ENCODE data around the gene OR2A14.

Gene OR2A14

GRCh38 chr7:144122876-144123275 lies at the start of gene OR2A14:
Gene OR2A14, plus strand, starts transcription at chr7:144123176. Its CDS starts 5,937 bp downstream, at chr7:144129113.
- Histone ChIP-seq H3K4me1 (ENCODE audit: insufficient read depth, low read length) (no peaks in the 10 kb centered on the region), H3K9me3 (ENCODE audit: low read length) (no peaks in the 10 kb centered on the region), H2AFZ (ENCODE audit: low read depth, low read length) (no peak within 1 kb of the TSS), H3K4me3 (ENCODE audit: low read length) (no peak within 1 kb of the TSS), H3K36me3 (ENCODE audit: insufficient read depth, low read length) (no peaks in the 10 kb centered on the region), H3K27me3 (ENCODE audit: insufficient read depth, low read length) (no peaks in the 10 kb centered on the region)

GRCh38 chr7:144074374-144074773 lies 48.6 kb upstream of the OR2A14 start:
- no peak overlapping the region for H3K4me3 ChIP-seq (ENCODE audit: low read length)
- no peaks in the 10 kb centered on the region for H3K9me3 ChIP-seq (ENCODE audit: low read length)
- no peaks in the 10 kb centered on the region for H3K27me3 ChIP-seq (ENCODE audit: insufficient read depth, low read length)
- H2AFZ ChIP-seq (ENCODE audit: low read depth, low read length), result no peak overlapping the region
- no peaks in the 10 kb centered on the region for H3K36me3 ChIP-seq (ENCODE audit: insufficient read depth, low read length)
- H3K4me1 ChIP-seq (ENCODE audit: insufficient read depth, low read length), result no peaks in the 10 kb centered on the region

GRCh38 chr7:144085978-144086377 lies 37.0 kb upstream of the OR2A14 start, which contains the start of gene OR2A12:
Gene OR2A12, plus strand, starts transcription at chr7:144086278. Its CDS starts 8,830 bp downstream, at chr7:144095108.
- H3K4me1 ChIP-seq (ENCODE audit: insufficient read depth, low read length), result no peaks in the 10 kb centered on the region
- no peak within 1 kb of the TSS for H3K4me3 ChIP-seq (ENCODE audit: low read length)
- H3K27me3 ChIP-seq (ENCODE audit: insufficient read depth, low read length), result no peaks in the 10 kb centered on the region
- H2AFZ ChIP-seq (ENCODE audit: low read depth, low read length), result no peak within 1 kb of the TSS
- no peaks in the 10 kb centered on the region for H3K36me3 ChIP-seq (ENCODE audit: insufficient read depth, low read length)
- no peaks in the 10 kb centered on the region for H3K9me3 ChIP-seq (ENCODE audit: low read length)

- Histone ChIP-seq H3K27me3 (ENCODE audit: insufficient read depth, low read length) (no peaks in the 10 kb centered on the region), H2AFZ (ENCODE audit: low read depth, low read length) (no peak overlapping the region), H3K4me1 (ENCODE audit: insufficient read depth, low read length) (no peaks in the 10 kb centered on the region), H3K9me3 (ENCODE audit: low read length) (no peaks in the 10 kb centered on the region), H3K4me3 (ENCODE audit: low read length) (no peak overlapping the region), H3K36me3 (ENCODE audit: insufficient read depth, low read length) (no peaks in the 10 kb centered on the region)
Observed at GRCh38 chr7:144086730-144087129, 36.2 kb upstream of the OR2A14 start.

GRCh38 chr7:144087230-144087629 lies 35.7 kb upstream of the OR2A14 start:
- no peaks in the 10 kb centered on the region for H3K9me3 ChIP-seq (ENCODE audit: low read length)
- H2AFZ ChIP-seq (ENCODE audit: low read depth, low read length), result no peak overlapping the region

GRCh38 chr7:144090667-144091066 lies 32.3 kb upstream of the OR2A14 start:
- no peaks in the 10 kb centered on the region for H3K36me3 ChIP-seq (ENCODE audit: insufficient read depth, low read length)

More at GRCh38 chr7:144087230-144087629, 35.7 kb upstream of the OR2A14 start:
- no peaks in the 10 kb centered on the region for H3K4me1 ChIP-seq (ENCODE audit: insufficient read depth, low read length)
- no peaks in the 10 kb centered on the region for H3K27me3 ChIP-seq (ENCODE audit: insufficient read depth, low read length)
- no peak overlapping the region for H3K4me3 ChIP-seq (ENCODE audit: low read length)
- no peaks in the 10 kb centered on the region for H3K36me3 ChIP-seq (ENCODE audit: insufficient read depth, low read length)

GRCh38 chr7:144098776-144099175 lies 24.2 kb upstream of the OR2A14 start:
- no peak overlapping the region for H3K4me3 ChIP-seq (ENCODE audit: low read length)
- no peaks in the 10 kb centered on the region for H3K4me1 ChIP-seq (ENCODE audit: insufficient read depth, low read length)
- no peaks in the 10 kb centered on the region for H3K9me3 ChIP-seq (ENCODE audit: low read length)
- H3K27me3 ChIP-seq (ENCODE audit: insufficient read depth, low read length), result no peaks in the 10 kb centered on the region
- no peak overlapping the region for H2AFZ ChIP-seq (ENCODE audit: low read depth, low read length)
- no peaks in the 10 kb centered on the region for H3K36me3 ChIP-seq (ENCODE audit: insufficient read depth, low read length)

More at GRCh38 chr7:144090667-144091066, 32.3 kb upstream of the OR2A14 start:
- Histone ChIP-seq H3K9me3 (ENCODE audit: low read length) (no peaks in the 10 kb centered on the region), H3K4me3 (ENCODE audit: low read length) (no peak overlapping the region), H2AFZ (ENCODE audit: low read depth, low read length) (no peak overlapping the region), H3K4me1 (ENCODE audit: insufficient read depth, low read length) (no peaks in the 10 kb centered on the region), H3K27me3 (ENCODE audit: insufficient read depth, low read length) (no peaks in the 10 kb centered on the region)

GRCh38 chr7:144100607-144101006 lies 22.4 kb upstream of the OR2A14 start:
- Histone ChIP-seq H3K36me3 (ENCODE audit: insufficient read depth, low read length) (no peaks in the 10 kb centered on the region), H2AFZ (ENCODE audit: low read depth, low read length) (no peak overlapping the region), H3K27me3 (ENCODE audit: insufficient read depth, low read length) (no peaks in the 10 kb centered on the region), H3K9me3 (ENCODE audit: low read length) (no peaks in the 10 kb centered on the region), H3K4me3 (ENCODE audit: low read length) (no peak overlapping the region), H3K4me1 (ENCODE audit: insufficient read depth, low read length) (no peaks in the 10 kb centered on the region)

GRCh38 chr7:144102041-144102440 lies 20.9 kb upstream of the OR2A14 start:
- Histone ChIP-seq H2AFZ (ENCODE audit: low read depth, low read length) (no peak overlapping the region), H3K4me1 (ENCODE audit: insufficient read depth, low read length) (no peaks in the 10 kb centered on the region), H3K36me3 (ENCODE audit: insufficient read depth, low read length) (no peaks in the 10 kb centered on the region), H3K9me3 (ENCODE audit: low read length) (no peaks in the 10 kb centered on the region), H3K27me3 (ENCODE audit: insufficient read depth, low read length) (no peaks in the 10 kb centered on the region), H3K4me3 (ENCODE audit: low read length) (no peak overlapping the region)

- H3K27me3 ChIP-seq (ENCODE audit: insufficient read depth, low read length), result no peaks in the 10 kb centered on the region
- H2AFZ ChIP-seq (ENCODE audit: low read depth, low read length), result no peak overlapping the region
- no peaks in the 10 kb centered on the region for H3K36me3 ChIP-seq (ENCODE audit: insufficient read depth, low read length)
- H3K4me3 ChIP-seq (ENCODE audit: low read length), result no peak overlapping the region
- H3K4me1 ChIP-seq (ENCODE audit: insufficient read depth, low read length), result no peaks in the 10 kb centered on the region
- no peaks in the 10 kb centered on the region for H3K9me3 ChIP-seq (ENCODE audit: low read length)
Observed at GRCh38 chr7:144105211-144105610, 17.8 kb upstream of the OR2A14 start.

- no peaks in the 10 kb centered on the region for H3K27me3 ChIP-seq (ENCODE audit: insufficient read depth, low read length)
- no peak within 1 kb of the TSS for H2AFZ ChIP-seq (ENCODE audit: low read depth, low read length)
- H3K4me3 ChIP-seq (ENCODE audit: low read length), result no peak within 1 kb of the TSS
- H3K9me3 ChIP-seq (ENCODE audit: low read length), result no peaks in the 10 kb centered on the region
- H3K4me1 ChIP-seq (ENCODE audit: insufficient read depth, low read length), result no peaks in the 10 kb centered on the region
- no peaks in the 10 kb centered on the region for H3K36me3 ChIP-seq (ENCODE audit: insufficient read depth, low read length)
Observed at GRCh38 chr7:144109283-144109682, 13.7 kb upstream of the OR2A14 start, which contains the start of gene OR2A2. Gene OR2A2, plus strand, starts transcription at chr7:144109583. Its CDS starts 0 bp downstream, at chr7:144109583.

GRCh38 chr7:144110272-144110671 lies 12.7 kb upstream of the OR2A14 start:
- Histone ChIP-seq H3K27me3 (ENCODE audit: insufficient read depth, low read length) (no peaks in the 10 kb centered on the region), H3K4me3 (ENCODE audit: low read length) (no peak overlapping the region), H3K9me3 (ENCODE audit: low read length) (no peaks in the 10 kb centered on the region), H2AFZ (ENCODE audit: low read depth, low read length) (no peak overlapping the region), H3K4me1 (ENCODE audit: insufficient read depth, low read length) (no peaks in the 10 kb centered on the region), H3K36me3 (ENCODE audit: insufficient read depth, low read length) (no peaks in the 10 kb centered on the region)

GRCh38 chr7:144113651-144114050 lies 9.3 kb upstream of the OR2A14 start:
- no peaks in the 10 kb centered on the region for H3K9me3 ChIP-seq (ENCODE audit: low read length)
- H3K36me3 ChIP-seq (ENCODE audit: insufficient read depth, low read length), result no peaks in the 10 kb centered on the region
- no peaks in the 10 kb centered on the region for H3K27me3 ChIP-seq (ENCODE audit: insufficient read depth, low read length)
- H3K4me1 ChIP-seq (ENCODE audit: insufficient read depth, low read length), result no peaks in the 10 kb centered on the region
- no peak overlapping the region for H2AFZ ChIP-seq (ENCODE audit: low read depth, low read length)
- no peak overlapping the region for H3K4me3 ChIP-seq (ENCODE audit: low read length)

GRCh38 chr7:144118341-144118740 lies 4.6 kb upstream of the OR2A14 start:
- Histone ChIP-seq H3K4me3 (ENCODE audit: low read length) (no peak overlapping the region), H2AFZ (ENCODE audit: low read depth, low read length) (no peak overlapping the region), H3K4me1 (ENCODE audit: insufficient read depth, low read length) (no peaks in the 10 kb centered on the region), H3K9me3 (ENCODE audit: low read length) (no peaks in the 10 kb centered on the region), H3K36me3 (ENCODE audit: insufficient read depth, low read length) (no peaks in the 10 kb centered on the region), H3K27me3 (ENCODE audit: insufficient read depth, low read length) (no peaks in the 10 kb centered on the region)
